Ishikawa (cell line): Measurements from ENCODE around the gene GATA3.

Experiments
- CREB1 ChIP-seq: IDR thresholded peaks from 2 replicates; pipeline ENCODE4 v1.6.1; 2012; ENCODE audit warnings: low read depth
- EGR1 ChIP-seq: IDR thresholded peaks from 2 replicates; pipeline ENCODE4 v1.6.1; 2012
- EP300 ChIP-seq: IDR thresholded peaks from 2 replicates; pipeline ENCODE4 v1.6.1; 2012; ENCODE audit warnings: borderline replicate concordance
- FOXM1 ChIP-seq: IDR thresholded peaks from 2 replicates; pipeline ENCODE4 v1.6.1; 2012; ENCODE audit warnings: low read depth, borderline replicate concordance
- NFIC ChIP-seq: IDR thresholded peaks from 2 replicates; pipeline ENCODE4 v1.6.1; 2012
- RAD21 ChIP-seq: IDR thresholded peaks from 2 replicates; pipeline ENCODE4 v1.6.1; 2012; ENCODE audit warnings: low read depth
- REST ChIP-seq: IDR thresholded peaks from 2 replicates; pipeline ENCODE4 v1.6.1; 2012; ENCODE audit warnings: low read depth, mild to moderate bottlenecking
- TAF1 ChIP-seq: IDR thresholded peaks from 2 replicates; pipeline ENCODE4 v1.6.1; 2012; ENCODE audit warnings: low read depth, mild to moderate bottlenecking
- TCF12 ChIP-seq: IDR thresholded peaks from 2 replicates; pipeline ENCODE4 v1.6.1; 2012; ENCODE audit warnings: low read depth
- TEAD4 ChIP-seq: IDR thresholded peaks from 2 replicates; pipeline ENCODE4 v1.6.1; 2012
- USF1 ChIP-seq: IDR thresholded peaks from 2 replicates; pipeline ENCODE4 v1.6.1; 2012
- YY1 ChIP-seq: IDR thresholded peaks from 2 replicates; pipeline ENCODE4 v1.6.1; 2012; ENCODE audit warnings: low read depth
- ZBTB7A ChIP-seq: IDR thresholded peaks from 2 replicates; pipeline ENCODE4 v1.6.1; 2012; ENCODE audit warnings: low read depth
- TF ChIP-seq, protein P1 (sequence below): IDR thresholded peaks from 2 replicates; pipeline ENCODE4 v1.6.1; 2012

The GATA3 gene

DNA sequence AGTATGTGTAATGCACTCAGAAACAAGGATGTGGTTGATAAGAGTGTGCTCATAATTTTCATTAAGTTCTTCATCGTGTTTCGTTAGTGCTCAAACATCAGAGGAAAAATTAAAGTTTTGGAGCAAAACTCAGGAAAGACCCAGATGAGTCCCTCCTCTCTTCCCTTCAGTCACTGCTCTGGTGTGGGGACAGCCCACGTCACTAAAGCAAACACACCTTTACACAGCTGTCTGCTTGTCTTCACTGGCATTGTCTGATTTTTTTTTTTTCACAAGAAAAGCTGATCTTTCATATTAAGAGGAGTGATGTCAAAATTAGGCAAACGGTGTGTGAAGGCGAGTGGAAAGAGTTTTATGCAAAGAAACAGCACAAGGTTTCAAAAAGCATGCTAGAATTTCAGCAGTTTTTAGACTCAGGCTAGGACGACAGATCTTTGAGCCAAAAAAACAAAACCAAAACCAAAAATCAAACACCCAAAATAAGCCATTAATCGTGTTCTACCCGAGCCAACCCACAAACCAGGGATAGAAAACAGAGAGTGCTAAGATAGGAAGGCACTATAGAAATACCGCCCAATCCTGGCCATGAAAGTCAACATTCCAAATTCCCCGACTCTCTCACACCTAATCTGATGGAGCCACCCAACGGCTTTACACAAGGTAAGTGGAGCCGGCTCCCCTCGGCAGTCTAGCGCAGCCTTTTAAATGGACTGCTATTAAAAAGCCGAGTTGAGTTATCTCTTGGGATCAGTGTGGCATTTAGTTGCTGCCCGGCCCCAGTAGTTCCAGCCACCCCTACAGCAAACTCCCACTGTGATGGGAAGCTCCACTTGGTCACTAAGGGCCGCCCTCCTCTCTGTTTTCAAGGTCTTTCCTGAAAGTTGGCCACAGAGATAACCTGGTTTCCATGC lies 27.9 kb upstream of the GATA3 start:
- TF ChIP-seq TAF1 = no peak

- TF ChIP-seq TCF12 (no peak), EP300 (no peak), USF1 (no peak), YY1 (no peak), REST (no peak), ZBTB7A (no peak)
- TF ChIP-seq, protein P1, sequence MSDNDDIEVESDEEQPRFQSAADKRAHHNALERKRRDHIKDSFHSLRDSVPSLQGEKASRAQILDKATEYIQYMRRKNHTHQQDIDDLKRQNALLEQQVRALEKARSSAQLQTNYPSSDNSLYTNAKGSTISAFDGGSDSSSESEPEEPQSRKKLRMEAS = no peak
Measured at GRCh38 chr10:8032558-8032957, 21.9 kb upstream of the GATA3 start.

- TF ChIP-seq TCF12 = no peak
- no peak for TF ChIP-seq YY1
- no peak for TF ChIP-seq RAD21
- TF ChIP-seq CREB1 = no peak
- no peak for TF ChIP-seq EGR1
- TF ChIP-seq USF1 = no peak
- TF ChIP-seq ZBTB7A = no peak
- no peak for TF ChIP-seq EP300
- no peak for TF ChIP-seq FOXM1
- no peak for TF ChIP-seq REST
- no peak for TF ChIP-seq NFIC
- no peak for TF ChIP-seq TAF1
- TF ChIP-seq TEAD4 = no peak
Measured at GRCh38 chr10:8033812-8034465, 20.5 kb upstream of the GATA3 start.

DNA sequence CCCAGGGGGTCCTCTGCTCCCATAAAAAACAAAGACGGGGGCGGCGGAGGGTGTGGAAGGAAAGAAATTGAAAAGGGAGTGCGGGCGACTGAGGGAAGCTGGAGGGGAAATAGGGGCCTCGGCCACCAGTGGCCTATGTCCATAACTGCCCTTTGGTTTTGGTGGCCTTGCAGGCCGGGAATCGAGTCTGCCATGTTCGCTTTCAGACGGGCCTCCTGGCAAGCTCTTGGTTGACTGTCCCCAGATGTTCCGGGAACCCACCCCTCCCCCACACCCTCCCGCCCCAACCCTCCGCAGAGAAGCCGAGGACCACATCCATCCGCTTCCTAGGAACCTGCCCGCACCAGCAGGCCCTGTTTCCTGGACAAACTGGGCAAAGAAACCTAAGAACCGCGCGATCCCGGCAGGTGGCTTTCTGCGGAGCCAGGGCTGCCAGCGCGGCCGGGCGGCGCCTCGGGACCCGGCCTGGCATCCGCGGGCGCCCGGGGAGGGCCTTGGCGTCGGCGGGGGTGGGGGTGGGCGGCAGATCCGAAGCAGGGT lies 20.0 kb upstream of the GATA3 start:
- TF ChIP-seq NFIC (no peak), FOXM1 (no peak), TAF1 (no peak), RAD21 (no peak)

- TF ChIP-seq EGR1 (no peak), FOXM1 (no peak), NFIC (no peak), RAD21 (no peak), USF1 (no peak), TEAD4 (no peak), TCF12 (no peak), EP300 (no peak), REST (no peak), YY1 (no peak), CREB1 (no peak)
- TF ChIP-seq, protein P1 = no peak
Measured at GRCh38 chr10:8035006-8035640, 19.4 kb upstream of the GATA3 start.
